HCT116 (cell line): ENCODE results near the gene PAX5. TPM values are rescaled to one million over a fixed set of nuclear protein-coding genes. Genes with fewer than 3 reads are reported as not detected.

Experiments used
- ATAC-seq: fragments of 200-7000 bp; cut with Tn5 transposase; 2 replicates; pipeline ENCODE4 v1.9.1; 2020; ENCODE audit warnings: mild to moderate bottlenecking, moderate library complexity
- BruUV-seq: library from RNA; stranded (reverse); fragments of 400-500 nt; replicated peaks from 2 replicates; lab custom pipeline; 2021; lab: Mats Ljungman, UMichigan
- CTCF ChIA-PET: fragments of 300-600 bp; sonication (Branson Sonifier 250); formaldehyde crosslinking; loops from one replicate; lab custom pipeline; 2021; ENCODE audit warnings: antibody characterized with exemption; lab: Charles Lee
- POLR2A ChIA-PET: fragments of 300-600, 350-600 bp; sonication (Branson Sonifier 250); formaldehyde crosslinking; loops from one replicate; lab custom pipeline; 2021; ENCODE audit warnings: antibody characterized with exemption; lab: Charles Lee
- RAD21 ChIA-PET, 2 experiments: fragments of 300-600 bp; sonication (Branson Sonifier 250); formaldehyde crosslinking; loops; one replicate each; lab custom pipeline; 2023; ENCODE audit warnings: low total read pairs in 2 of 2; ENCODE audit not compliant: uncharacterized antibody in 2 of 2, unreplicated experiment in 2 of 2, low non-redundant PET in 1 of 2; lab: Charles Lee
- DNase-seq: peaks from one replicate; pipeline ENCODE4 v3.0.0-alpha.2; 2010; ENCODE audit warnings: low read depth, low spot score
- H2AFZ ChIP-seq: fragments of 200-600 bp; shearing (Covaris generic), sonication (generic); 2 replicates; pipeline ENCODE4 v1.6.1; 2017; ENCODE audit warnings: low read depth, mixed run types, mixed read lengths, antibody characterized with exemption, low read length; ENCODE audit not compliant: poor library complexity, severe bottlenecking
- H3K27ac ChIP-seq: 2 replicates; pipeline ENCODE4 v1.5.1; 2012; ENCODE audit warnings: low read depth, low read length
- H3K27me3 ChIP-seq: fragments of 200-600 bp; sonication (generic); 2 replicates; pipeline ENCODE4 v1.6.1; 2016; ENCODE audit warnings: mixed run types, low read length, mixed read lengths; ENCODE audit not compliant: insufficient read depth
- H3K36me3 ChIP-seq, 2 experiments: fragments of 200-500 bp in 1 of 2; fragments of 200-600 bp in 1 of 2; sonication (Bioruptor generic) in 1 of 2; sonication (generic) in 1 of 2; 2 replicates each; pipeline versions ENCODE4 v1.5.1 to v1.6.1; 2014 to 2016; ENCODE audit warnings: low read length in 2 of 2, inconsistent platforms in 1 of 2, mixed read lengths in 1 of 2, mixed run types in 1 of 2; ENCODE audit not compliant: insufficient read depth in 2 of 2, control insufficient read depth in 1 of 2
- H3K4me1 ChIP-seq, 2 experiments: fragments of 200-600 bp in 1 of 2; sonication (generic) in 1 of 2; 2 replicates each; pipeline versions ENCODE4 v1.5.1 to v1.6.1; 2012 to 2017; ENCODE audit warnings: low read length in 2 of 2, inconsistent platforms in 1 of 2, mild to moderate bottlenecking in 1 of 2, mixed read lengths in 1 of 2, mixed run types in 1 of 2, moderate library complexity in 1 of 2; ENCODE audit not compliant: insufficient read depth in 2 of 2, control insufficient read depth in 1 of 2
- H3K4me2 ChIP-seq: fragments of 200-600 bp; sonication (generic); 2 replicates; pipeline ENCODE4 v1.6.1; 2017; ENCODE audit warnings: mixed run types, low read length, mixed read lengths
- H3K4me3 ChIP-seq, 2 experiments: fragments of 200-600 bp in 1 of 2; sonication (generic) in 1 of 2; replicated peaks in 1 of 2; 2 replicates each; pipeline ENCODE4 v1.5.1; 2011 to 2016; ENCODE audit warnings: low read length in 2 of 2, control low read depth in 1 of 2, low read depth in 1 of 2, mild to moderate bottlenecking in 1 of 2, mixed read lengths in 1 of 2, mixed run types in 1 of 2
- H3K79me2 ChIP-seq: fragments of 200-600 bp; sonication (generic); 2 replicates; pipeline ENCODE4 v1.6.1; 2017; ENCODE audit warnings: mild to moderate bottlenecking, mixed run types, low read length, moderate library complexity, mixed read lengths; ENCODE audit not compliant: insufficient read depth
- H3K9ac ChIP-seq: fragments of 200-600 bp; sonication (generic); 2 replicates; pipeline ENCODE4 v1.6.1; 2016; ENCODE audit warnings: low read length, mixed read lengths
- H3K9me2 ChIP-seq: fragments of 200-600 bp; sonication (generic), shearing (Covaris generic); 2 replicates; pipeline ENCODE4 v1.6.1; 2017; ENCODE audit warnings: mixed run types, mild to moderate bottlenecking, moderate library complexity; ENCODE audit not compliant: insufficient read depth
- H3K9me3 ChIP-seq, 2 experiments: fragments of 200-500 bp in 1 of 2; fragments of 200-600 bp in 1 of 2; sonication (Bioruptor generic) in 1 of 2; sonication (generic) in 1 of 2; 2 replicates each; pipeline ENCODE4 v1.6.1; 2014 to 2017; ENCODE audit warnings: low read length in 2 of 2, mixed read lengths in 2 of 2, inconsistent platforms in 1 of 2, low read depth in 1 of 2, mild to moderate bottlenecking in 1 of 2, mixed run types in 1 of 2, moderate library complexity in 1 of 2; ENCODE audit not compliant: control insufficient read depth in 1 of 2, insufficient read depth in 1 of 2
- H4K20me1 ChIP-seq: fragments of 200-600 bp; sonication (generic), shearing (Covaris generic); 2 replicates; pipeline ENCODE4 v1.6.1; 2017; ENCODE audit warnings: mixed run types, mild to moderate bottlenecking, moderate library complexity; ENCODE audit not compliant: insufficient read depth
- ATF3 ChIP-seq: IDR thresholded peaks from 2 replicates; pipeline ENCODE4 v1.6.1; 2012
- CEBPB ChIP-seq: IDR thresholded peaks from 2 replicates; pipeline ENCODE4 v1.6.1; 2012; ENCODE audit warnings: low read depth
- CTCF ChIP-seq, 3 experiments: fragments of 200-600 bp in 1 of 3; sonication (generic) in 1 of 3; IDR thresholded peaks in 2 of 3; conservative IDR thresholded peaks in 1 of 3; 2 replicates each; pipeline ENCODE4 v1.5.1; 2012 to 2017; ENCODE audit warnings: low read depth in 2 of 3, low read length in 2 of 3, antibody characterized with exemption in 1 of 3, borderline replicate concordance in 1 of 3, control low read depth in 1 of 3, mild to moderate bottlenecking in 1 of 3, mixed read lengths in 1 of 3, mixed run types in 1 of 3, moderate library complexity in 1 of 3; ENCODE audit not compliant: insufficient read depth in 1 of 3
- ELF1 ChIP-seq: IDR thresholded peaks from 2 replicates; pipeline ENCODE4 v1.6.1; 2012; ENCODE audit warnings: low read depth, borderline replicate concordance
- EZH2 ChIP-seq: fragments of 200-600 bp; sonication (generic); IDR thresholded peaks from 2 replicates; pipeline ENCODE4 v1.6.1; 2017; ENCODE audit warnings: antibody characterized with exemption, mixed run types
- EZH2phosphoT487 ChIP-seq: fragments of 200-600 bp; IDR thresholded peaks from 2 replicates; pipeline ENCODE4 v1.6.1; 2018; ENCODE audit warnings: antibody characterized with exemption, borderline replicate concordance
- FOSL1 ChIP-seq: IDR thresholded peaks from 2 replicates; pipeline ENCODE4 v1.6.1; 2012; ENCODE audit warnings: low read depth
- JUND ChIP-seq: IDR thresholded peaks from 2 replicates; pipeline ENCODE4 v1.6.1; 2012
- MAX ChIP-seq: IDR thresholded peaks from 2 replicates; pipeline ENCODE4 v1.6.1; 2012
- POLR2A ChIP-seq: IDR thresholded peaks from 2 replicates; pipeline ENCODE4 v1.7.0; 2011; ENCODE audit warnings: borderline replicate concordance; ENCODE audit not compliant: insufficient read depth, insufficient read length; ENCODE audit errors: extremely low read depth
- POLR2AphosphoS5 ChIP-seq: IDR thresholded peaks from 2 replicates; pipeline ENCODE4 v1.6.1; 2011; ENCODE audit warnings: mild to moderate bottlenecking, low read depth, low read length, moderate library complexity
- REST ChIP-seq: IDR thresholded peaks from 2 replicates; pipeline ENCODE4 v1.6.1; 2012; ENCODE audit warnings: low read depth
- SP1 ChIP-seq: IDR thresholded peaks from 2 replicates; pipeline ENCODE4 v1.6.1; 2012; ENCODE audit warnings: low read depth
- SRF ChIP-seq: IDR thresholded peaks from 2 replicates; pipeline ENCODE4 v1.6.1; 2012; ENCODE audit warnings: low read depth
- YY1 ChIP-seq: IDR thresholded peaks from 2 replicates; pipeline ENCODE4 v1.6.1; 2011; ENCODE audit warnings: low read length, low read depth, moderate library complexity, mild to moderate bottlenecking; ENCODE audit not compliant: insufficient replicate concordance; ENCODE audit errors: extremely low read depth
- ZBTB33 ChIP-seq: IDR thresholded peaks from 2 replicates; pipeline ENCODE4 v1.6.1; 2011; ENCODE audit warnings: mild to moderate bottlenecking, low read length, moderate library complexity; ENCODE audit not compliant: insufficient replicate concordance; ENCODE audit errors: extremely low read depth
- ZFX ChIP-seq: fragments of 450-650 bp; IDR thresholded peaks from 2 replicates; pipeline ENCODE4 v1.6.1; 2017
- ZNF274 ChIP-seq: fragments of 200-500 bp; sonication (Bioruptor generic); IDR thresholded peaks from 2 replicates; pipeline ENCODE4 v1.6.1; 2014; ENCODE audit warnings: mild to moderate bottlenecking, low read depth, low read length, inconsistent platforms
- intact Hi-C: fragments of 100-400 bp; cut with micrococcal nuclease; formaldehyde crosslinking; loops from 2 replicates; pipeline ENCODE4 v1.10.0; 2022
- total RNA-seq: library from RNA; stranded (reverse); gene quantifications from one replicate; pipeline ENCODE4 v1.2.1, GENCODE V29; 2021; ENCODE audit not compliant: unreplicated experiment

Gene PAX5
- total RNA-seq, 1 experiment from 2014 or later, result 0.17 TPM

GRCh38 chr9:36932198-36932597, 101.9 kb downstream of the PAX5 start:
- no TSS peak for BruUV-seq
- intact Hi-C loops, result no loop called here
- no peaks in the 10 kb centered on the region for H3K9me2 ChIP-seq
- RAD21 ChIA-PET, result no interaction called here
- TF ChIP-seq CTCF (IDR thresholded peaks at IDR 0.05 in 2 of 3, conservative IDR thresholded peaks at IDR 0.05 in 1 of 3; ENCODE audit: borderline replicate concordance in 1 of 3, insufficient read depth in 1 of 3, low read depth in 2 of 3, low read length in 2 of 3) (no peak), SRF (no peak), YY1 (no peak), FOSL1 (no peak), POLR2AphosphoS5 (no peak), ZBTB33 (no peak), REST (no peak), POLR2A (no peak), SP1 (no peak), EZH2 (no peak), ZFX (no peak), MAX (no peak), ATF3 (no peak), ZNF274 (no peak), EZH2phosphoT487 (no peak), ELF1 (no peak), JUND (no peak), CEBPB (no peak)
- TF ChIP-seq, all 23 proteins: peak for 0
- H4K20me1 ChIP-seq, result no peaks in the 10 kb centered on the region
- H2AFZ ChIP-seq, result no peak overlapping the region
- POLR2A ChIA-PET, result no interaction called here
- ATAC-seq (no peak), DNase-seq (no peak)
- no peak overlapping the region for H3K4me2 ChIP-seq
- CTCF ChIA-PET, result no interaction called here
- H3K79me2 ChIP-seq, result no peaks in the 10 kb centered on the region
- H3K27me3 ChIP-seq, result peaks cover 3% of the 10 kb centered on the region; the same call in 1 of the 2 replicates
- peaks cover 0 to 31% of the 10 kb centered on the region in 2 experiments; a peak in 2 of 4 replicates for H3K4me1 ChIP-seq
- H3K36me3 ChIP-seq, result no peaks in the 10 kb centered on the region
- H3K9me3 ChIP-seq, result no peaks in the 10 kb centered on the region
- no peak overlapping the region for H3K9ac ChIP-seq
- no peak overlapping the region for H3K4me3 ChIP-seq
- no peak overlapping the region for H3K27ac ChIP-seq
